AG04450 (cell line): ENCODE data around the gene IRF2. TPM values are rescaled to one million over a fixed set of nuclear protein-coding genes. Genes with fewer than 3 reads are reported as not detected.

Source experiments
- CTCF ChIA-PET: fragments of 300-600, 350-600 bp; formaldehyde crosslinking; extraction: SDS; loops from one replicate; lab custom pipeline; 2022; ENCODE audit warnings: antibody characterized with exemption, inconsistent platforms; lab: Charles Lee
- POLR2A ChIA-PET: fragments of 350-600 bp; formaldehyde crosslinking; extraction: SDS; loops from one replicate; lab custom pipeline; 2021; ENCODE audit warnings: antibody characterized with exemption, inconsistent platforms; lab: Yijun Ruan, JAX
- DNase-seq: peaks from one replicate; pipeline ENCODE4 v3.0.0-alpha.2; 2011; ENCODE audit warnings: low read depth, low spot score
- H3K27ac ChIP-seq: one replicate; pipeline ENCODE4 v1.5.1; 2012; ENCODE audit warnings: low read depth, low read length, control low read depth
- H3K27me3 ChIP-seq: one replicate; pipeline ENCODE4 v1.6.0; 2012; ENCODE audit warnings: low read length; ENCODE audit not compliant: control insufficient read depth, insufficient read depth
- H3K4me3 ChIP-seq: 2 replicates; pipeline ENCODE4 v1.5.1; 2011; ENCODE audit warnings: mild to moderate bottlenecking, low read depth, low read length, control low read depth
- H3K9me3 ChIP-seq: 2 replicates; pipeline ENCODE4 v1.5.1; 2012; ENCODE audit warnings: low read length; ENCODE audit not compliant: control insufficient read depth, insufficient read depth
- polyA plus RNA-seq: library from polyadenylated mRNA; depleted of rRNA; stranded (reverse); fragments of >200 nt; gene quantifications from 2 replicates; pipeline ENCODE4 v1.2.3, GENCODE V29; 2011
- TF ChIP-seq, protein P1 (sequence below): IDR thresholded peaks from 2 replicates; pipeline ENCODE4 v1.5.1; 2011; ENCODE audit warnings: low read depth, low read length, control low read depth, inconsistent platforms

IRF2 gene
- polyA plus RNA-seq, 1 experiment: 39.2 TPM

DNA sequence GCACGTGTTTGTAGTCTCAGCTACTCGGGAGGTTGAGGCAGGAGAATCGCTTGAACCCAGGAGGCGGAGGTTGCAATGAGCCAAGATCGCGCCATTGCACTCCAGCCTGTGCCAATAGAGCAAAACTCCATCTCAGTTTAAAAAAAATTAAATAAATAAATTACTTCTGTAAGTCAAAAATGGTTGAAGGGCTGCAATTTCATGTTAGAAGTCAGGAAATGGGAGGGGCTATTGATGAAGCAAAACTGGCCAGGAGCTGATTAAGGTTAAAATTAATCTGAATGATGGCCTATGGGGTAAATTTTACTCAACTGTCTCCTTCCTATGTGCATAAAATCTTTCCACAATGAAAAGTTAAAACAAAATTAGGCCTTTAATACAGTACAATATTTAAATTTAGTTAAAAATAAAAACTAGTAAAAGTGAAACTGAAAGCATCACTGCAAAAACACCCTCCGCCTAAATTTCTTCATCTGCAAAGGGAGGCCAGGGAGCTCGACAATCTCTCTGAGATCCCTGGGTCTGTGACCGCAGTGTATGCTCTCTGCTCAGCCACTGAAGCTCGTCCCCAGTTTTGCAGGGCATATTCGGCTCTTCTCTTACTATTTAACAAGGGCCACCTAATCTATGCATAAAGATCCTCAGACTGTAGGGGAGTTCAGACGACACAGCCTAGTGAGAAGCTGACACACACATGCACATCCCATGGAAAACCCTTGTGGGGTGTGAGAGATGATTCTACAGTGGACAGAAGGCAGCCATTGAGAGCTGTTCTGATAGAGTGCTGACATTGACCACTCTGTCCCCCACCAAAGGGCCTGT lies 57.2 kb downstream of the IRF2 start:
- Histone ChIP-seq H3K4me3 (no peak overlapping the region), H3K27me3 (no peaks in the 10 kb centered on the region), H3K27ac (peak overlapping the region; percentile 54), H3K9me3 (no peaks in the 10 kb centered on the region)
- DNase-seq: no peak
- ChIA-PET CTCF (interaction anchor here (0.6 to 1.9 kb wide), 2 partner anchors 94 to 152 kb away, joined by 4 to 8 read pairs; no protein-coding TSS in a partner anchor), POLR2A (interaction anchor here (1.0 kb wide), 1 partner anchor 28 kb away, joined by 3 read pairs; no protein-coding TSS in a partner anchor)
- TF ChIP-seq, protein P1, sequence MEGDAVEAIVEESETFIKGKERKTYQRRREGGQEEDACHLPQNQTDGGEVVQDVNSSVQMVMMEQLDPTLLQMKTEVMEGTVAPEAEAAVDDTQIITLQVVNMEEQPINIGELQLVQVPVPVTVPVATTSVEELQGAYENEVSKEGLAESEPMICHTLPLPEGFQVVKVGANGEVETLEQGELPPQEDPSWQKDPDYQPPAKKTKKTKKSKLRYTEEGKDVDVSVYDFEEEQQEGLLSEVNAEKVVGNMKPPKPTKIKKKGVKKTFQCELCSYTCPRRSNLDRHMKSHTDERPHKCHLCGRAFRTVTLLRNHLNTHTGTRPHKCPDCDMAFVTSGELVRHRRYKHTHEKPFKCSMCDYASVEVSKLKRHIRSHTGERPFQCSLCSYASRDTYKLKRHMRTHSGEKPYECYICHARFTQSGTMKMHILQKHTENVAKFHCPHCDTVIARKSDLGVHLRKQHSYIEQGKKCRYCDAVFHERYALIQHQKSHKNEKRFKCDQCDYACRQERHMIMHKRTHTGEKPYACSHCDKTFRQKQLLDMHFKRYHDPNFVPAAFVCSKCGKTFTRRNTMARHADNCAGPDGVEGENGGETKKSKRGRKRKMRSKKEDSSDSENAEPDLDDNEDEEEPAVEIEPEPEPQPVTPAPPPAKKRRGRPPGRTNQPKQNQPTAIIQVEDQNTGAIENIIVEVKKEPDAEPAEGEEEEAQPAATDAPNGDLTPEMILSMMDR: no peak

DNA sequence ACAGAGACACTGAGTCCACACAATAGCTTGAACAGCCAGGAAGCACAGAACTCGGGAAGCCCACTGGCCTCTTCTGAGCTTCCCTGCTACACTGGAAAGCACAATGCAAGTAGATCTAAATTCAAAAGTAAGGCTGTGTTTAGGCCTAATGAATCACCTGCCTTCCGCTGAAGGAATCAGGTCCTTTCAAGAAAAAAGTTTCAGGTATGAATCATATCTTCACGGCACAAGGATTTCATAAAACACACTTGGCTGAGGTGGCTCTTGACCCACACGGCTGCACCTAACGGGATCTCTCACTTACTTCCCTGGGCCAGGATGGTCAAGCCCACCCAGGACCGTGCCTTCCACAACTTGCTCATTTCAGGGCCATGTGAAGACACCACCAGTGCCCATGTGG lies 59.3 kb downstream of the IRF2 start:
- ChIA-PET CTCF (no interaction called here), POLR2A (no interaction called here)
- H3K9me3 ChIP-seq: no peaks in the 10 kb centered on the region
- H3K27me3 ChIP-seq: no peaks in the 10 kb centered on the region
- H3K27ac ChIP-seq: no peak overlapping the region
- TF ChIP-seq, protein P1: no peak
- no peak overlapping the region for H3K4me3 ChIP-seq
- no peak for DNase-seq

DNA sequence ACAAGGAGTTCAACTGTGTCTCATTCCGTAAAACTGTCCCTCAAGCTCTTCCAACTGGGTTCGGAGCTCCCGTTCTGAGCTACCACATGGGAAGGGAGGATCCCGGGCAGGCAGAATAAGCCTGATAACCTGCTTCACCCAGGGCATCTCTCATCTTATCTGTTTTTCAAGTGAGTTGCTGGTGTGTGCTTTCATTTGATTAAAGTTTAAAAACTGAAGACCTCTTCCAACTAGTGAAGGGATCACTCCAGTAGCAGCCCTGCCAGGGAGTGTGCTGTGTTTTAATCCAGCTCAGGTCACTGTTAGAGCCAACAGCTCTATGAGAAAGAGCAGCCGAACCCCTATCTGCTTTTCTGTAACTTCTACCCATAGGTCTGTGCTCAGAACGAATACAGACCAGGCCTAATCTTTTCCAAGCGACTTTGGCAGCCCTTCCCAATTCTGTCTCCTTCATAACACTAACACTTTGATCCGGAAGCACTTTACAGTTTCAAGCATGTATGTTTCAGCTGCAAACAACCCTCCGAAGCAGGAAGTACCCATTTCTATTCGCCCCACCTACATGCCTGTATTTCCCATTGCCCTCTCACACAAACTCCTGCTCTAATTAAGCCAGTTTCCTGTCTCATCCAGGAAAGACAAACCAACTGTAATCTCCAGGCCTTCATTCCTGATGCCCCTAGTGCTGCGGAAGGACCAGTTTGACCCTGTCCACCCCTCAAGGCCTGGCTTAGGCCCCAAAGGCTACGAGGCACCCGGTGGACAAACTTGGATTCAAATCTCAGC lies 60.9 kb downstream of the IRF2 start:
- no peak for DNase-seq
- ChIA-PET POLR2A (no interaction called here), CTCF (no interaction called here)
- H3K4me3 ChIP-seq: no peak overlapping the region
- no peaks in the 10 kb centered on the region for H3K27me3 ChIP-seq
- H3K9me3 ChIP-seq: no peaks in the 10 kb centered on the region; the same call in 1 of the 2 replicates
- no peak overlapping the region for H3K27ac ChIP-seq
- TF ChIP-seq, protein P1: no peak

DNA sequence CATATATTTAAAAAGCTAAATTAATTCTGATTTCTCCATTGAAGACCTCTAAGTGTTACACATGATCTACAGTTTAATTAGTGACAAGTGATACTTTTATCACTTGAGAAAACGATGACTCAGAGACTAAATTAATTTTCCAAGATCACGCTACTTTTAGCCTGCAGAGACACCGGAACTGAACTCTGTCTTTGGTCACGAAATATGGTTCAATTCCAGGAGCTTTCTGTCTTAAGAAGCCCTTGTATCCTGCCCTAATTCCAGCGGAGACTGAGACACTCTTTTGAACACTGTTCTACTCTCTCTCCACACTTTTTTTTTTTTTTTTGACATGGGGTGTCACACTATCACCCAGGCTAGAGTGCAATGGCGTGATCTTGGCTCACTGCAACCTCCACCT lies 63.6 kb downstream of the IRF2 start:
- Histone ChIP-seq H3K27me3 (no peaks in the 10 kb centered on the region), H3K4me3 (no peak overlapping the region), H3K9me3 (no peaks in the 10 kb centered on the region; the same call in 1 of the 2 replicates), H3K27ac (no peak overlapping the region)
- TF ChIP-seq, protein P1: no peak
- no peak for DNase-seq
- CTCF ChIA-PET: interaction anchor here (1.0 kb wide), 1 partner anchor 147 kb away, joined by 3 read pairs; no protein-coding TSS in a partner anchor
- POLR2A ChIA-PET: no interaction called here
